Heart right ventricle (tissue), 16 donors: ENCODE data around the gene IGF1R. TPM values are rescaled to one million over a fixed set of nuclear protein-coding genes. Genes with fewer than 3 reads are reported as not detected.

ENCODE experiments used
- ATAC-seq, 8 donors: fragments of 200-7000 bp; cut with Tn5 transposase; one replicate each; pipeline ENCODE4 v1.9.1; 2020; ENCODE audit warnings: mild to moderate bottlenecking in 8 of 8, moderate library complexity in 8 of 8, moderate number of reproducible peaks in 1 of 8
- DNase-seq, 2 donors: peaks; one replicate each; pipeline ENCODE4 v3.0.0-alpha.2; 2020
- H3K27ac ChIP-seq, 10 donors: fragments of 200-600 bp; sonication (generic) in 2 of 10; one replicate each; pipeline versions ENCODE4 v1.5.0 to v1.8.0; 2020 to 2022; ENCODE audit warnings: mild to moderate bottlenecking in 3 of 10
- H3K27me3 ChIP-seq, 7 donors: fragments of 200-600 bp; one replicate each; pipeline ENCODE4 v1.8.0; 2021 to 2022; ENCODE audit warnings: mild to moderate bottlenecking in 2 of 7
- H3K36me3 ChIP-seq, 9 donors: fragments of 200-600 bp; sonication (generic) in 1 of 9; one replicate each; pipeline versions ENCODE4 v1.5.0 to v1.8.0; 2020 to 2022; ENCODE audit warnings: mild to moderate bottlenecking in 2 of 9
- H3K4me1 ChIP-seq, 9 donors: fragments of 200-600 bp; sonication (generic) in 1 of 9; one replicate each; pipeline versions ENCODE4 v1.5.0 to v1.8.0; 2020 to 2022; ENCODE audit warnings: mild to moderate bottlenecking in 4 of 9
- H3K4me3 ChIP-seq, 10 donors: fragments of 200-600 bp; sonication (generic) in 2 of 10; one replicate each; pipeline versions ENCODE4 v1.5.0 to v1.8.0; 2020 to 2022; ENCODE audit warnings: mild to moderate bottlenecking in 7 of 10, moderate library complexity in 2 of 10
- H3K9me3 ChIP-seq, 11 donors: fragments of 200-600 bp in 10 of 11; sonication (generic) in 2 of 11; one replicate each; pipeline versions ENCODE4 v1.5.0 to v1.8.0; 2013 to 2022; ENCODE audit warnings: mild to moderate bottlenecking in 2 of 11, control low read depth in 1 of 11, moderate library complexity in 1 of 11
- CTCF ChIP-seq, 9 donors: fragments of 200-600 bp; sonication (generic) in 2 of 9; IDR thresholded peaks; one replicate each; pipeline versions ENCODE4 v1.5.0 to v1.8.0; 2021 to 2022; ENCODE audit warnings: antibody characterized with exemption in 9 of 9, mild to moderate bottlenecking in 5 of 9, moderate library complexity in 1 of 9
- WGBS, 2 donors: extraction: QIAGEN DNeasy Blood & Tissue Kit; methylation state at CpG; one replicate each; pipeline ENCODE4 v1.1.7; 2013; ENCODE audit warnings: inconsistent platforms in 1 of 2; 5-methylcytosine and 5-hydroxymethylcytosine counted together
- intact Hi-C, 10 donors: fragments of 100-400 bp; cut with DNase I; formaldehyde crosslinking; loops; one replicate each; pipeline versions ENCODE4 v1.11.1 to v1.14.2; 2022
- polyA plus RNA-seq, 2 donors: library from polyadenylated mRNA; stranded (reverse); fragments of 200-250 nt; gene quantifications; one replicate each; pipeline ENCODE4 v1.2.3, GENCODE V29; 2013
- total RNA-seq, 10 donors: library from RNA; stranded (reverse); fragmentation: NEBNext Ultra II Directional in 3 of 10; extraction: Animal tissue kit (Norgen Biotek cat#: 25700) in 3 of 10; gene quantifications; one replicate each; pipeline versions ENCODE4 v1.2.1 to v1.2.4, GENCODE V29; 2021 to 2023
- donor health status: Arrhythmogenic right ventricular cardiomyopathy.
- donor health status: ischemic (EF 13 %, LVEDD 7.1; RV severe dilation, severe dysfunction).
- donor health status: healthy with polysubstance abuse.
- donor health status: DM: no; HTN: yes; CAD: no.
- donor health status: DM: no; HTN: no; CAD: no.
- donor health status: ischemic (EF 25% LVEDD 6.9; RV normal size, moderate dysfunction).
- donor health status: ischemic (EF 25% LVEDD 5.7; RV mildly dilated, moderate dysfunction).
- donor health status: healthy.
- donor health status: DM: yes; HTN: yes; CAD: no.
- donor health status: Ischemic cardiomyopathy.
- donor health status: ischemic (EF 35%, LVEDD 5.7; RV mildly dilated, moderate dysfunction).
- donor health status: nonischemic (EF 11% LVEDD 7.7; RV severe dilation, severe dysfunction).
- donor health status: DM: yes; HTN: yes; CAD: no.
- donor health status: PGD.
- donor health status: ischemic (EF 29% LVEDD 5.4; RV normal size, mild dysfunction).
- donor health status: nonischemic (EF 23%, LVEDD 6.1; RV moderate dilation, normal function).

Gene IGF1R
- total and polyA plus RNA-seq, 12 donors: 3.4 to 88.2 (median 45.9) TPM

DNA sequence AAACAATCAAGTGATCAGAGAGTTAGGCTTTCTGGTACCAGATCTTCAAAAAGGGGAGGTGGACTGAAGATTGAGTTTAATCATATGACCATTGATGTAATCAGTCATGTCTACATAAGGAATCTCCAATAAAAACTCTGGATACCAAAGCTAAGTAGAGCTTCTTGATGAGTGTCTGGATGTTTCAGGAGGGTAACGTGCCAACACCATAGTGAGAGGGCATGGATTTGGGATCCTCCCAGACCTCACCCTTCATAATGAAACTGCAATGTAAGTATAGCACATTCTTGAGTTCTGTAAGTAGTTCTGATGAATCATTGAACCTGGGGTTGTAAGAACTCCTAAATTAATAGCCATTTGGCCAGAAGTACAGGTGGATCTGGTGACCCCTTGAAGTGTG lies 337.9 kb downstream of the IGF1R start:
- no peaks in the 10 kb centered on the region for H3K36me3 ChIP-seq
- H3K4me1 ChIP-seq: peaks cover 0 to 18% (median 10%) of the 10 kb centered on the region in 9 donors
- 91 to 96% methylated on average over 1 of the region's 1 CpG for WGBS, 2 donors
- ATAC-seq (no peak), DNase-seq (no peak)
- no peak overlapping the region for H3K4me3 ChIP-seq
- no peak overlapping the region for H3K27ac ChIP-seq
- intact Hi-C loops: no loop called here
- no peaks in the 10 kb centered on the region for H3K27me3 ChIP-seq
- H3K9me3 ChIP-seq: peaks cover 0 to 8% (median 0%) of the 10 kb centered on the region in 11 donors
- TF ChIP-seq CTCF (IDR thresholded peaks at IDR 0.05): no peak

DNA sequence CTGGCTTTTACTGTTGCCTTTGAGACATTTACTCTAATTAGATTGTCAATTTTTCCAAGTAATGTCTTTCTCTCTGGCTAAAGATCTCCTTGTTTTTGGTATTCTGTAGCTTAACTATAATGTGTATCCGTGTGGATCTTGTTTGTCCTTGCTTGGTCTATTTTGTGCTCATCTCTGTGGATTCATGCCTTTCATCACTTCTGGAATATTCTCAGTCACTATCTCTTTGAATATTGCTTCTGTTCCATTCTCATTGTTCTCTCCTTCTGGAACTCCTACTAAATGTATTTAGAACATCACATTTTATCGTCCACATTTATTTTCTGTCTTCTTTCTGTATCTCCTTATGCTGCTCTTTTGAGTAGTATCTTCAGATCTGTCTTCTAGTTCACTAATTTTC lies 346.6 kb downstream of the IGF1R start:
- Histone ChIP-seq H3K27me3 (no peaks in the 10 kb centered on the region), H3K9me3 (peaks cover 0 to 17% (median 0%) of the 10 kb centered on the region in 11 donors), H3K4me3 (no peak overlapping the region), H3K36me3 (no peaks in the 10 kb centered on the region), H3K4me1 (peaks cover 0 to 3% (median 0%) of the 10 kb centered on the region in 9 donors), H3K27ac (no peak overlapping the region)
- 90 to 95% methylated on average over 2 of the region's 2 CpGs for WGBS, 2 donors
- ATAC-seq (no peak), DNase-seq (no peak)
- intact Hi-C loops: loop anchor here in 1 of 10 donors (10.0 kb wide), 1 partner anchor 1260 kb away; no protein-coding TSS in a partner anchor
- TF ChIP-seq CTCF (IDR thresholded peaks at IDR 0.05): no peak

DNA sequence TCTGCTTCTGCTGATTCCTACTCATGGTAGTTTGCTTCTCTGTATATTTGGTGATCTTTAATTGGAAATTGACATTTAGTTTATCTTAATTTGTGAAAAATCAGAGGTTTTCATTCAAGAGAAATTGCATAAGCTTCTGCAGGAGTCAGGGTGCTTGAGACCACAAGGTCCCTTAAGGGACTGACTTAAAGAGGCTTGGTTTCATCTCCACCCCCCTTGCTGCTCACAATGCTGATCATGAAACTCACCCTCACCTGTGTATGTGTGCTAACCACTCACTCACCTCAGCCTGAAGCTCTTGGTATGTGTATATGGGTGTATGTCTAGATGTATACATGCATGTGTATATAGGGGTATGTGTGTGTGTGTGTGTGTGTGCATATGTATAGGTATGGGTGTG lies 347.8 kb downstream of the IGF1R start:
- no peak overlapping the region for H3K27ac ChIP-seq
- H3K4me1 ChIP-seq: peaks cover 0 to 3% (median 0%) of the 10 kb centered on the region in 9 donors
- H3K4me3 ChIP-seq: no peak overlapping the region
- DNase-seq (no peak), ATAC-seq (no peak)
- no peaks in the 10 kb centered on the region for H3K36me3 ChIP-seq
- H3K9me3 ChIP-seq: peaks cover 0 to 17% (median 0%) of the 10 kb centered on the region in 11 donors
- no peaks in the 10 kb centered on the region for H3K27me3 ChIP-seq
- no peak for TF ChIP-seq CTCF (IDR thresholded peaks at IDR 0.05)
- intact Hi-C loops: loop anchor here in 1 of 10 donors (10.0 kb wide), 1 partner anchor 1259 kb away; no protein-coding TSS in a partner anchor

DNA sequence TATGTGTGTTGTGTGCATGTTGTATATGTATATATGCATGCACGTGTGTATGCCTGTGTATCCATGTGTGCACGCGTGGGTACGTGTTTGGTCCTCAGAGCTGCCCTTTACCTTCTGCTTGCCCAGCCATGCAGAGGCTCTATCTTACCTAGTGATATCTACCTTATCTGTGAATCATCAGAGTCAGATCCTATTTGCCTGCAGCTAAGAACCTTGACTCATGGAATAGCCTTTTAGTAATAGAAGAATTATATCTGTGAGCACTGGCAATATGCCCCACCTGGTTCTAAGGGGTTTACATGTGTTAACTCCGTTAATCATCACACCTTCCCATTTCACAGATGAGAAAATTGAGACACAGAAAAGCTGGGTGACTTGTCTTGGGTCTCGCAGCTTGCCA lies 348.3 kb downstream of the IGF1R start:
- no peak for TF ChIP-seq CTCF (IDR thresholded peaks at IDR 0.05)
- H3K27ac ChIP-seq: no peak overlapping the region
- H3K4me1 ChIP-seq: peaks cover 0 to 3% (median 0%) of the 10 kb centered on the region in 9 donors
- no peaks in the 10 kb centered on the region for H3K36me3 ChIP-seq
- no peak for DNase-seq
- 95 to 99% methylated on average over 6 of the region's 6 CpGs for WGBS, 2 donors
- no peak overlapping the region for H3K4me3 ChIP-seq
- H3K27me3 ChIP-seq: no peaks in the 10 kb centered on the region
- ATAC-seq: no peak
- peaks cover 0 to 17% (median 0%) of the 10 kb centered on the region in 11 donors for H3K9me3 ChIP-seq
- intact Hi-C loops: loop anchor here in 1 of 10 donors (10.0 kb wide), 1 partner anchor 1258 kb away; no protein-coding TSS in a partner anchor
